Endothelial cell of umbilical vein (primary cell): ENCODE measurements around the gene GALNT17. TPM values are rescaled to one million over a fixed set of nuclear protein-coding genes. Genes with fewer than 3 reads are reported as not detected.

Experiments
- BruUV-seq: library from RNA; stranded (reverse); fragments of 400-500 nt; replicated peaks from 2 replicates; lab custom pipeline; 2021; lab: Mats Ljungman, UMichigan
- CTCF ChIA-PET: fragments of 300-600, 350-600 bp; sonication (Branson Sonifier 250); formaldehyde crosslinking; loops from one replicate; lab custom pipeline; 2021; ENCODE audit warnings: antibody characterized with exemption, inconsistent platforms; lab: Charles Lee
- POLR2A ChIA-PET: fragments of 300-600, 350-600 bp; sonication (Branson Sonifier 250); formaldehyde crosslinking; loops from one replicate; lab custom pipeline; 2021; ENCODE audit warnings: antibody characterized with exemption, inconsistent platforms; lab: Charles Lee
- DNase-seq: peaks from one replicate; pipeline ENCODE4 v3.0.0-alpha.2; 2011; ENCODE audit warnings: low read depth, low spot score
- FAIRE-seq: peaks from 2 replicates; lab custom pipeline; 2011; peaks lifted over from hg19 to GRCh38; lab: Jason Lieb, UNC
- H2AFZ ChIP-seq: 2 replicates; pipeline ENCODE4 v1.6.0; 2012; ENCODE audit warnings: low read depth, low read length, control low read depth, inconsistent platforms
- H3K27ac ChIP-seq: 2 replicates; pipeline ENCODE4 v1.5.1; 2011; ENCODE audit warnings: low read depth, mild to moderate bottlenecking, control low read depth, low read length, moderate library complexity; ENCODE audit not compliant: insufficient read depth
- H3K27me3 ChIP-seq, 2 experiments: 2 replicates each; pipeline versions ENCODE4 v1.6.0 to v1.6.1; 2011; ENCODE audit warnings: low read length in 2 of 2, mixed read lengths in 1 of 2; ENCODE audit not compliant: control insufficient read depth in 2 of 2, insufficient read depth in 2 of 2
- H3K36me3 ChIP-seq, 2 experiments: 2 replicates in 1 of 2; 3 replicates in 1 of 2; pipeline ENCODE4 v1.5.1; 2011; ENCODE audit warnings: low read length in 2 of 2, mild to moderate bottlenecking in 1 of 2, moderate library complexity in 1 of 2; ENCODE audit not compliant: control insufficient read depth in 2 of 2, insufficient read depth in 2 of 2; ENCODE audit errors: extremely low read depth in 1 of 2
- H3K4me1 ChIP-seq: 3 replicates; pipeline ENCODE4 v1.5.1; 2011; ENCODE audit warnings: mild to moderate bottlenecking, low read length; ENCODE audit not compliant: control insufficient read depth, insufficient read depth; ENCODE audit errors: extremely low read depth
- H3K4me2 ChIP-seq: 2 replicates; pipeline ENCODE4 v1.6.1; 2011; ENCODE audit warnings: low read length, control low read depth, mixed read lengths; ENCODE audit not compliant: insufficient read depth
- H3K4me3 ChIP-seq, 3 experiments: fragments of 200-600 bp in 1 of 3; sonication (generic), shearing (Covaris generic) in 1 of 3; replicated peaks in 1 of 3; 2 replicates each; pipeline ENCODE4 v1.5.1; 2011 to 2016; ENCODE audit warnings: control low read depth in 3 of 3, low read length in 3 of 3, mild to moderate bottlenecking in 2 of 3, inconsistent platforms in 1 of 3, low read depth in 1 of 3, moderate library complexity in 1 of 3; ENCODE audit not compliant: insufficient read depth in 1 of 3
- H3K79me2 ChIP-seq: 2 replicates; pipeline ENCODE4 v1.6.0; 2012; ENCODE audit warnings: low read length, inconsistent platforms; ENCODE audit not compliant: control insufficient read depth, insufficient read depth
- H3K9ac ChIP-seq: replicated peaks from 2 replicates; pipeline ENCODE3; 2011; ENCODE audit warnings: low read length, control low read depth; ENCODE audit not compliant: insufficient read depth; ENCODE audit errors: extremely low read depth
- H3K9me1 ChIP-seq: replicated peaks from 3 replicates; pipeline ENCODE4 v1.6.0; 2011; ENCODE audit warnings: mild to moderate bottlenecking, low read length; ENCODE audit not compliant: control insufficient read depth, insufficient read depth; ENCODE audit errors: extremely low read depth
- H3K9me3 ChIP-seq: replicated peaks from 2 replicates; pipeline ENCODE4 v1.5.1; 2012; ENCODE audit warnings: low read length, inconsistent platforms; ENCODE audit not compliant: control insufficient read depth, insufficient read depth
- H4K20me1 ChIP-seq: replicated peaks from 2 replicates; pipeline ENCODE3; 2011; ENCODE audit warnings: mild to moderate bottlenecking, low read length; ENCODE audit not compliant: control insufficient read depth, insufficient read depth; ENCODE audit errors: extremely low read depth
- EZH2 ChIP-seq: IDR thresholded peaks from 2 replicates; pipeline ENCODE4 v1.6.1; 2012; ENCODE audit warnings: borderline replicate concordance, low read depth, mild to moderate bottlenecking, moderate library complexity, low read length, inconsistent platforms; ENCODE audit not compliant: severe bottlenecking
- FOS ChIP-seq: IDR thresholded peaks from 2 replicates; pipeline ENCODE4 v1.6.1; 2011; ENCODE audit warnings: mild to moderate bottlenecking, low read length, moderate library complexity, borderline replicate concordance; ENCODE audit not compliant: insufficient read depth
- GATA2 ChIP-seq: IDR thresholded peaks from 2 replicates; pipeline ENCODE4 v1.7.0; 2011; ENCODE audit warnings: low read depth, mild to moderate bottlenecking, moderate library complexity, mixed read lengths, low read length; ENCODE audit not compliant: insufficient read length, insufficient read depth
- JUN ChIP-seq: IDR thresholded peaks from 2 replicates; pipeline ENCODE4 v1.6.1; 2011; ENCODE audit warnings: borderline replicate concordance, low read depth; ENCODE audit not compliant: insufficient read length, insufficient read depth
- MYC ChIP-seq: IDR thresholded peaks from one replicate; pipeline ENCODE4 v1.6.1; 2011; ENCODE audit warnings: mild to moderate bottlenecking, low read depth, low read length
- POLR2A ChIP-seq: IDR thresholded peaks from 2 replicates; pipeline ENCODE4 v1.6.1; 2012; ENCODE audit warnings: low read depth, mild to moderate bottlenecking, control low read depth, low read length
- POLR2AphosphoS5 ChIP-seq: IDR thresholded peaks from 2 replicates; pipeline ENCODE4 v1.6.1; 2012; ENCODE audit warnings: low read depth, mild to moderate bottlenecking, control low read depth, low read length, moderate library complexity; ENCODE audit not compliant: insufficient read depth
- dilution Hi-C: fragments of 300-500 bp; cut with MboI; formaldehyde crosslinking; loops from one replicate; pipeline ENCODE4 v1.15.0; 2019; ENCODE audit warnings: low sequenced_read_pairs; ENCODE audit not compliant: extremely low pct_ligation_motif_present
- intact Hi-C: fragments of 100-400 bp; cut with micrococcal nuclease; formaldehyde crosslinking; loops from one replicate; pipeline ENCODE4 v1.10.0; 2022
- polyA plus RNA-seq, 4 experiments: library from polyadenylated mRNA; depleted of rRNA in 3 of 4; stranded (reverse) in 3 of 4; unstranded in 1 of 4; fragments of >200 nt; gene quantifications; 2 replicates each; pipeline versions ENCODE4 v1.2.1 to v1.2.3, GENCODE V29; 2011 to 2012; ENCODE audit warnings: missing spikeins in 1 of 4
- total RNA-seq: library from RNA; stranded (reverse); gene quantifications from 2 replicates; pipeline ENCODE4 v1.2.3, GENCODE V29; 2021
- TF ChIP-seq, protein P1 (sequence below): IDR thresholded peaks from 2 replicates; pipeline ENCODE4 v1.6.1; 2011; ENCODE audit not compliant: insufficient read depth, insufficient read length
- TF ChIP-seq, protein P2 (sequence below), 2 donors: IDR thresholded peaks; 1 replicate in 1 of 2; 2 replicates in 1 of 2; pipeline ENCODE4 v1.5.1; 2011; ENCODE audit warnings: low read length in 2 of 2, mild to moderate bottlenecking in 2 of 2, moderate library complexity in 2 of 2, control low read depth in 1 of 2, inconsistent platforms in 1 of 2, low read depth in 1 of 2; ENCODE audit not compliant: insufficient read depth in 1 of 2; ENCODE audit errors: extremely low read depth in 1 of 2

The GALNT17 gene
- total and polyA plus RNA-seq, 2 donors (not counting 3 experiments of a cell fraction or from before 2014, with no cell fraction given) = not detected

DNA sequence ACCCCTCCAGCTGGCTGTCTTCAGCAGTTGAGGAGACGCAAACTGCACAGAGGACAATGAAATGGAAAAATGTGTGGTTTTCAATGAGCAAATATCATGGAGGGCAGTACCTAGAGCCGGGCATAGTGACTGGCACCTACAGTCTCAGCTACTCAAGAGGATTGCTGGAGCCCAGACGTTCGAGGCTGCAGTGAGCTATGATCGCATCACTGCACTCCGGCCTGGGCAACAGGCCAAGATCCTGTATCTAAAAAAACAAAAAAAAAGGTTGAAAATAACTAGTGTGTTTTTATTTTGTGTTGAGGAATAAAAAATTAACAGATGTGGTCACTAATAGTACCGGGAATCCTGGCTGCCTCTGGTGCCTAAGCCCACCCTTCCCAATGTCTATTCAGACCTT lies 345.5 kb downstream of the GALNT17 start:
- no peak overlapping the region for H2AFZ ChIP-seq
- TF ChIP-seq GATA2 = no peak
- TF ChIP-seq JUN = no peak
- TF ChIP-seq POLR2A = no peak
- TF ChIP-seq, protein P1, sequence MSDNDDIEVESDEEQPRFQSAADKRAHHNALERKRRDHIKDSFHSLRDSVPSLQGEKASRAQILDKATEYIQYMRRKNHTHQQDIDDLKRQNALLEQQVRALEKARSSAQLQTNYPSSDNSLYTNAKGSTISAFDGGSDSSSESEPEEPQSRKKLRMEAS = no peak
- TF ChIP-seq EZH2 = no peak
- no peak for TF ChIP-seq POLR2AphosphoS5
- TF ChIP-seq FOS = no peak
- TF ChIP-seq MYC = no peak
- TF ChIP-seq, protein P2, sequence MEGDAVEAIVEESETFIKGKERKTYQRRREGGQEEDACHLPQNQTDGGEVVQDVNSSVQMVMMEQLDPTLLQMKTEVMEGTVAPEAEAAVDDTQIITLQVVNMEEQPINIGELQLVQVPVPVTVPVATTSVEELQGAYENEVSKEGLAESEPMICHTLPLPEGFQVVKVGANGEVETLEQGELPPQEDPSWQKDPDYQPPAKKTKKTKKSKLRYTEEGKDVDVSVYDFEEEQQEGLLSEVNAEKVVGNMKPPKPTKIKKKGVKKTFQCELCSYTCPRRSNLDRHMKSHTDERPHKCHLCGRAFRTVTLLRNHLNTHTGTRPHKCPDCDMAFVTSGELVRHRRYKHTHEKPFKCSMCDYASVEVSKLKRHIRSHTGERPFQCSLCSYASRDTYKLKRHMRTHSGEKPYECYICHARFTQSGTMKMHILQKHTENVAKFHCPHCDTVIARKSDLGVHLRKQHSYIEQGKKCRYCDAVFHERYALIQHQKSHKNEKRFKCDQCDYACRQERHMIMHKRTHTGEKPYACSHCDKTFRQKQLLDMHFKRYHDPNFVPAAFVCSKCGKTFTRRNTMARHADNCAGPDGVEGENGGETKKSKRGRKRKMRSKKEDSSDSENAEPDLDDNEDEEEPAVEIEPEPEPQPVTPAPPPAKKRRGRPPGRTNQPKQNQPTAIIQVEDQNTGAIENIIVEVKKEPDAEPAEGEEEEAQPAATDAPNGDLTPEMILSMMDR (IDR thresholded peaks at IDR 0.05; ENCODE audit: extremely low read depth in 1 of 2, insufficient read depth in 1 of 2, low read depth in 1 of 2, low read length in 2 of 2) = no peak
- intact Hi-C loops = no loop called here
- H3K9ac ChIP-seq = no peak overlapping the region
- no peak overlapping the region for H3K27ac ChIP-seq
- H3K36me3 ChIP-seq = no peaks in the 10 kb centered on the region
- CTCF ChIA-PET = no interaction called here
- dilution Hi-C loops = no loop called here
- no peaks in the 10 kb centered on the region for H3K4me1 ChIP-seq
- POLR2A ChIA-PET = no interaction called here
- H3K79me2 ChIP-seq = no peaks in the 10 kb centered on the region
- FAIRE-seq (no peak), DNase-seq (no peak)
- H3K9me3 ChIP-seq = peaks cover 4% of the 10 kb centered on the region
- no peaks in the 10 kb centered on the region for H4K20me1 ChIP-seq
- H3K9me1 ChIP-seq = no peaks in the 10 kb centered on the region
- BruUV-seq = no TSS peak
- H3K27me3 ChIP-seq = no peaks in the 10 kb centered on the region
- no peak overlapping the region for H3K4me3 ChIP-seq
- no peak overlapping the region for H3K4me2 ChIP-seq
